H1 (cell line): ENCODE data around the gene SH3RF3. TPM values are rescaled to one million over a fixed set of nuclear protein-coding genes. Genes with fewer than 3 reads are reported as not detected.

Source experiments
- CTCF ChIA-PET: fragments of 300-600 bp; sonication (Branson Sonifier 250); formaldehyde crosslinking; loops from one replicate; lab custom pipeline; 2021; ENCODE audit not compliant: partially characterized antibody; lab: Charles Lee
- POLR2A ChIA-PET: fragments of 300-600 bp; sonication (Branson Sonifier 250); formaldehyde crosslinking; loops from one replicate; lab custom pipeline; 2021; ENCODE audit warnings: inconsistent platforms; ENCODE audit not compliant: partially characterized antibody; lab: Charles Lee
- DNase-seq, 2 experiments: peaks; one replicate each; pipeline versions ENCODE4 v3.0.0 to v3.0.0-alpha.2; 2010 to 2022; ENCODE audit warnings: low spot score in 2 of 2, low read depth in 1 of 2, mixed read lengths in 1 of 2
- FAIRE-seq: peaks from 2 replicates; lab custom pipeline; 2011; peaks lifted over from hg19 to GRCh38; lab: Jason Lieb, UNC
- H2AFZ ChIP-seq: 2 replicates; pipeline ENCODE4 v1.8.1; 2012; ENCODE audit warnings: low read length, inconsistent platforms
- H2AK5ac ChIP-seq: 2 replicates; pipeline ENCODE4 v1.6.1; 2013; ENCODE audit warnings: low read depth, low read length
- H2BK120ac ChIP-seq: replicated peaks from 2 replicates; pipeline ENCODE3; 2013; ENCODE audit warnings: low read depth, low read length, inconsistent platforms
- H2BK12ac ChIP-seq: 2 replicates; pipeline ENCODE4 v1.6.1; 2013; ENCODE audit warnings: low read depth, low read length
- H2BK15ac ChIP-seq: 2 replicates; pipeline ENCODE4 v1.6.1; 2013; ENCODE audit warnings: low read length
- H2BK20ac ChIP-seq: 2 replicates; pipeline ENCODE4 v1.6.1; 2013; ENCODE audit warnings: low read length
- H2BK5ac ChIP-seq: 2 replicates; pipeline ENCODE4 v1.6.1; 2013; ENCODE audit warnings: low read depth, low read length
- H3K14ac ChIP-seq: 2 replicates; pipeline ENCODE4 v1.6.1; 2013; ENCODE audit warnings: inconsistent platforms; ENCODE audit not compliant: insufficient read length
- H3K18ac ChIP-seq: 2 replicates; pipeline ENCODE4 v1.6.1; 2013; ENCODE audit warnings: low read length; ENCODE audit errors: extremely low read depth
- H3K23ac ChIP-seq: 2 replicates; pipeline ENCODE4 v1.6.1; 2013; ENCODE audit warnings: inconsistent platforms; ENCODE audit not compliant: insufficient read length
- H3K23me2 ChIP-seq: 2 replicates; pipeline ENCODE4 v1.6.1; 2013; ENCODE audit warnings: low read depth, low read length
- H3K27ac ChIP-seq: 2 replicates; pipeline ENCODE4 v1.6.1; 2011; ENCODE audit warnings: low read depth, low read length, inconsistent platforms
- H3K27me3 ChIP-seq, 4 experiments: replicated peaks in 1 of 4; 1 replicate in 1 of 4; 2 replicates in 3 of 4; pipeline versions ENCODE4 v1.6.1 to v1.8.1; 2011 to 2013; ENCODE audit warnings: low read length in 3 of 4, mild to moderate bottlenecking in 3 of 4, inconsistent platforms in 2 of 4, mixed read lengths in 2 of 4, moderate library complexity in 1 of 4; ENCODE audit not compliant: control insufficient read depth in 3 of 4, insufficient read depth in 3 of 4; ENCODE audit errors: extremely low read depth in 1 of 4
- H3K36me3 ChIP-seq, 4 experiments: 2 replicates each; pipeline versions ENCODE4 v1.6.1 to v1.8.1; 2011 to 2013; ENCODE audit warnings: mild to moderate bottlenecking in 4 of 4, low read length in 3 of 4, moderate library complexity in 2 of 4, control low read depth in 1 of 4, inconsistent platforms in 1 of 4; ENCODE audit not compliant: insufficient read depth in 4 of 4, control insufficient read depth in 2 of 4
- H3K4ac ChIP-seq: replicated peaks from 2 replicates; pipeline ENCODE3; 2013; ENCODE audit warnings: low read length, low read depth, mixed read lengths, inconsistent platforms; ENCODE audit not compliant: insufficient read length
- H3K4me1 ChIP-seq, 4 experiments: replicated peaks in 1 of 4; 1 replicate in 1 of 4; 2 replicates in 3 of 4; pipeline versions ENCODE4 v1.6.1 to v1.8.1; 2011 to 2013; ENCODE audit warnings: low read length in 3 of 4, inconsistent platforms in 2 of 4, mixed read lengths in 1 of 4; ENCODE audit not compliant: insufficient read depth in 4 of 4, control insufficient read depth in 3 of 4
- H3K4me2 ChIP-seq, 2 experiments: 2 replicates each; pipeline versions ENCODE4 v1.6.1 to v1.8.1; 2011 to 2013; ENCODE audit warnings: low read depth in 2 of 2, low read length in 2 of 2, control low read depth in 1 of 2, inconsistent platforms in 1 of 2, mild to moderate bottlenecking in 1 of 2; ENCODE audit not compliant: insufficient read depth in 1 of 2
- H3K4me3 ChIP-seq, 4 experiments: fragments of 200-600, 300-600 bp in 1 of 4; sonication (generic), shearing (Covaris generic), sonication (Bioruptor Twin) in 1 of 4; 2 replicates each; pipeline versions ENCODE4 v1.5.1 to v1.8.1; 2011 to 2016; ENCODE audit warnings: low read length in 4 of 4, low read depth in 3 of 4, control low read depth in 2 of 4, inconsistent platforms in 2 of 4, mild to moderate bottlenecking in 2 of 4, mixed read lengths in 1 of 4, moderate library complexity in 1 of 4; ENCODE audit not compliant: insufficient read depth in 2 of 4; ENCODE audit errors: extremely low read depth in 1 of 4
- H3K56ac ChIP-seq: replicated peaks from 2 replicates; pipeline ENCODE3; 2013; ENCODE audit warnings: low read depth, mild to moderate bottlenecking, mixed read lengths, low read length, inconsistent platforms; ENCODE audit not compliant: insufficient read length
- H3K79me1 ChIP-seq: 2 replicates; pipeline ENCODE4 v1.6.1; 2013; ENCODE audit warnings: low read depth, low read length, control low read depth
- H3K79me2 ChIP-seq, 2 experiments: 2 replicates each; pipeline versions ENCODE4 v1.6.1 to v1.8.1; 2012 to 2013; ENCODE audit warnings: low read length in 2 of 2, mild to moderate bottlenecking in 2 of 2, inconsistent platforms in 1 of 2; ENCODE audit not compliant: insufficient read depth in 2 of 2, control insufficient read depth in 1 of 2
- H3K9ac ChIP-seq, 4 experiments: replicated peaks in 1 of 4; 1 replicate in 1 of 4; 2 replicates in 3 of 4; pipeline versions ENCODE4 v1.6.1 to v1.8.1; 2011 to 2013; ENCODE audit warnings: low read depth in 3 of 4, low read length in 3 of 4, control low read depth in 2 of 4, mild to moderate bottlenecking in 2 of 4, moderate library complexity in 2 of 4, inconsistent platforms in 1 of 4; ENCODE audit errors: extremely low read depth in 1 of 4
- H3K9me3 ChIP-seq, 2 experiments: 2 replicates each; pipeline versions ENCODE4 v1.6.1 to v1.8.1; 2012 to 2013; ENCODE audit warnings: mild to moderate bottlenecking in 2 of 2, moderate library complexity in 2 of 2, control low read depth in 1 of 2, inconsistent platforms in 1 of 2, low read depth in 1 of 2, low read length in 1 of 2, mixed read lengths in 1 of 2; ENCODE audit not compliant: insufficient read depth in 2 of 2
- H4K20me1 ChIP-seq, 2 experiments: replicated peaks in 1 of 2; 2 replicates each; pipeline versions ENCODE3 to v1.8.1; 2011 to 2013; ENCODE audit warnings: inconsistent platforms in 2 of 2, low read length in 2 of 2, mild to moderate bottlenecking in 1 of 2; ENCODE audit not compliant: insufficient read depth in 2 of 2, control insufficient read depth in 1 of 2
- H4K5ac ChIP-seq: 2 replicates; pipeline ENCODE4 v1.6.1; 2013; ENCODE audit warnings: low read length, low read depth, mixed read lengths, inconsistent platforms; ENCODE audit not compliant: insufficient read length
- H4K8ac ChIP-seq: 2 replicates; pipeline ENCODE4 v1.8.0; 2013; ENCODE audit warnings: mild to moderate bottlenecking, moderate library complexity, low read length, inconsistent platforms; ENCODE audit not compliant: insufficient read depth; ENCODE audit errors: extremely low read depth
- H4K91ac ChIP-seq: replicated peaks from 2 replicates; pipeline ENCODE3; 2013; ENCODE audit warnings: low read length, mixed read lengths, inconsistent platforms; ENCODE audit not compliant: insufficient read length
- JUN ChIP-seq: IDR thresholded peaks from 2 replicates; pipeline ENCODE4 v1.6.1; 2011; ENCODE audit warnings: low read depth, mild to moderate bottlenecking, improper control_type of control experiment, low read length
- WGBS, 2 experiments: shearing (Covaris generic) in 1 of 2; methylation state at CpG; one replicate each; pipeline versions ENCODE4 v1.1.6 to v1.1.7; 2013 to 2015; ENCODE audit warnings: low lambda C conversion rate in 2 of 2, mixed read lengths in 2 of 2, inconsistent platforms in 1 of 2, low coverage in 1 of 2, missing lambda C conversion rate in 1 of 2; ENCODE audit not compliant: insufficient replicate concordance in 2 of 2, insufficient coverage in 1 of 2, insufficient read length in 1 of 2; ENCODE audit errors: extremely low coverage in 1 of 2, missing lambda C conversion rate in 1 of 2; 5-methylcytosine and 5-hydroxymethylcytosine counted together
- polyA plus RNA-seq, 7 experiments: library from polyadenylated mRNA; depleted of rRNA in 3 of 7; stranded (reverse) in 5 of 7; unstranded in 2 of 7; fragments of >200 nt in 5 of 7; fragments of 200-250 nt in 2 of 7; gene quantifications; 1 replicate in 5 of 7; 2 replicates in 1 of 7; 4 replicates in 1 of 7; pipeline versions ENCODE4 v1.2.1 to v1.2.3, GENCODE V29; 2011 to 2013; ENCODE audit warnings: missing spikeins in 2 of 7, mixed read lengths in 2 of 7
- total RNA-seq: library from RNA; stranded (reverse); fragmentation: NEBNext Ultra II Directional; extraction: Animal tissue kit (Norgen Biotek cat#: 25700); gene quantifications from 2 replicates; pipeline ENCODE4 v1.2.1, GENCODE V29; 2021

SH3RF3 gene
- total and polyA plus RNA-seq, 2 of the 8 experiments (the other 6 are each of a cell fraction or from before 2014, with no cell fraction given) = 0.11 to 0.65 TPM

DNA sequence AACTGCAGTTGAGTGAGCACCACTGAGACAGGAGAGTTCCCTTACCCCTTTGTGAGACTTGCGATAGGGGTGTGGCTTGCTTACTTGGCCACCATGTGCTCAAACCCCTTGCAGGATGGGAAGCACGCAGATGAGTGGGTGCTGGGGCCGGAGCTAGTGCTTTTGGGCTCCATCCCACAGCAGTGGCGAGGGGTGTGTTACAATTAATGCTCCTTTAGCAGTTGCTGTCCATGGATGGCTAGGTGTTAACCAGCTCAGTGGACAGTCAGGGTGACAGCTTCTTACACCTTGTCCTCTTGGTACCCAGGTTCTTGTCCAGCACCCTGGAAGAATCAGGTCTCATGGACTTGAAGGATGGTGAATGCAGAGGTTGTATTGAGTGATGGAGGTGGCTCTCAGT is 103.9 kb downstream of the SH3RF3 start:
- no peaks in the 10 kb centered on the region for H3K23me2 ChIP-seq
- H3K4me1 ChIP-seq = peaks cover 0 to 4% (median 2%) of the 10 kb centered on the region in 4 experiments; a peak in 3 of 7 replicates
- no peak overlapping the region for H2BK5ac ChIP-seq
- ChIA-PET POLR2A (no interaction called here), CTCF (interaction anchor here (2.3 kb wide), 1 partner anchor 9 kb away, joined by 13 read pairs; no protein-coding TSS in a partner anchor)
- H2BK120ac ChIP-seq = no peak overlapping the region
- TF ChIP-seq JUN = no peak
- no peak overlapping the region for H3K14ac ChIP-seq
- H3K4me3 ChIP-seq = no peak overlapping the region
- no peak overlapping the region for H4K5ac ChIP-seq
- no peaks in the 10 kb centered on the region for H3K79me1 ChIP-seq
- no peaks in the 10 kb centered on the region for H3K36me3 ChIP-seq
- no peak overlapping the region; the same call in 1 of the 2 replicates for H4K8ac ChIP-seq
- no peaks in the 10 kb centered on the region for H3K79me2 ChIP-seq
- no peak overlapping the region for H3K23ac ChIP-seq
- no peak overlapping the region for H3K56ac ChIP-seq
- H4K20me1 ChIP-seq = no peaks in the 10 kb centered on the region
- DNase-seq (no peak), FAIRE-seq (no peak)
- peaks cover 0 to 3% of the 10 kb centered on the region in 2 experiments; a peak in 1 of 4 replicates for H3K9me3 ChIP-seq
- H2AFZ ChIP-seq = no peak overlapping the region
- no peak overlapping the region for H3K4ac ChIP-seq
- no peak overlapping the region for H4K91ac ChIP-seq
- 93% methylated on average over 4 of the region's 4 CpGs; no CpG with 5 or more reads in 1 of the 2 experiments for WGBS, 2 experiments
- no peak overlapping the region for H2BK20ac ChIP-seq
- no peak overlapping the region for H2BK12ac ChIP-seq
- H3K4me2 ChIP-seq = no peak overlapping the region
- no peak overlapping the region for H2BK15ac ChIP-seq
- H2AK5ac ChIP-seq = no peak overlapping the region
- H3K9ac ChIP-seq = no peak overlapping the region
- no peak overlapping the region for H3K27ac ChIP-seq
- H3K27me3 ChIP-seq = no peaks in the 10 kb centered on the region
- no peak overlapping the region for H3K18ac ChIP-seq
